ENCODE results near the gene RAD51B.

RAD51B gene

DNA sequence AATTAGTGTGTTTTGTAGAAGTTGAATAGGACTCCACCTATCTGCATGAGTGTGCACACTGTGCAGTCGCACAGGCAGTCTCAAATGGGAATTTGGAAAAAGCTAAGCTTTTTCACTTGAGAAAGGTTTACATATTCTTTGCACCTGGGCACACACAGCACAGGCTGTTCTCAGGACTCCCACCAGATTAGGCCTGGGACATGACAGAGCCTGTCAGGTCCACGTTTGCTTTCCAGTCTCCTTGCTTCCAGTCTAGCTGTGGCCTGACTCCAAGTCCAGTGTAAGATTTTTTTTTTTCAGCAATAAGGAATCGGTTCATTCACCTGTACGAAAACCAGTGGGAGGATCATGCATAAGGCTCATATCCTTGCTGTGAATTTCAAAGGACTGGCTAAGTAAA is 792.0 kb downstream of the RAD51B start:
- no peak for DNase-seq

DNA sequence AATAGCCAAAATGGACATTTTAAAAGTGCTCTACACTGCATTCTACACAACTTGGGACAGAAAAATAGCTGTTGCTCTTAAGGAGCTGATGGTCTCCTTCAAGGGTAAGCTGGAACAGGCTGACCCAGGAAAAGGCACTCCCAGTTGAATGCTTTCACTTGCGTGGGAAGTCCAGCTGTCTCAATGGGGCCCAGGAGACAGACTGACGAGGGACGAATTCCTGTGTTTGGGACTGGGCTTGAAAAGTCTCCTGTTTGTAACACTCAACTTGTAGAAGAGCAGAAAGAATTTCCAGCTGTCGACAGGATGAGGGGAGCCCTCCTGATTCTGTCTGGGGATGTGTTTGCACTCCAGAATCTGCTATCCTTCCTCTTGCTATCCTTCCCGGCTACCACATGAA is 792.5 kb downstream of the RAD51B start:
- DNase-seq: no peak

DNA sequence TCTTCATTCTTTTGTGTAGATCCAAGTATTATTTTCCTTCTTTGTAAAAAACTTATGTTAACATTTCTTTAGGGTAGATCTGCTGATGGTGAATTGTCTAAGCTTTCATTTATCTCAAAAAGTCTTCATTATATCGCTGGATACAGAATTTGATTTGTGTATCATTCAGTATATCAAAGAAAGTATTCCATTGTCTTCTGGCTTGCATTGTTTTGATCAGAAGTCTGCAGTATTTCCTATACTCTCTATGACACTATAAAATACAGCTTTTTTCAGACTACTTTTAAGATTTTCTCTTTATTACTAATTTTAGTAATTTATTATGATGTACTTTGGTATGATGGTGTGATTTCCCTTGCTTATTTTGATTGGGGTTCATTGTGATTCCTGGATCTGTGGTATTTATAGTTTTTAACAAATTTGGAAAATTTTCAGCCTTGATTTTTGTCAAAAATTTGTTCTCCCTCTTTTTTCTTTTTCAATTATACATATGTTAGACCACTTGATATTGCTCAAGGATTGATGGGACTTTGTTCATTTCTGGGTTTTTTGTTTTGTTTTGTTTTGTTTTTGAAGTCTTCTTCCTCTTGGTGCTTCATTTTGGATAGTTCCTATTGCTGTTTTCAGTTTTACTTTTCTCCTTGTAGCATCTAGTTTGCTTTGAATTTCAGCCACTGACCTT is 796.8 kb downstream of the RAD51B start:
- no peak for DNase-seq

DNA sequence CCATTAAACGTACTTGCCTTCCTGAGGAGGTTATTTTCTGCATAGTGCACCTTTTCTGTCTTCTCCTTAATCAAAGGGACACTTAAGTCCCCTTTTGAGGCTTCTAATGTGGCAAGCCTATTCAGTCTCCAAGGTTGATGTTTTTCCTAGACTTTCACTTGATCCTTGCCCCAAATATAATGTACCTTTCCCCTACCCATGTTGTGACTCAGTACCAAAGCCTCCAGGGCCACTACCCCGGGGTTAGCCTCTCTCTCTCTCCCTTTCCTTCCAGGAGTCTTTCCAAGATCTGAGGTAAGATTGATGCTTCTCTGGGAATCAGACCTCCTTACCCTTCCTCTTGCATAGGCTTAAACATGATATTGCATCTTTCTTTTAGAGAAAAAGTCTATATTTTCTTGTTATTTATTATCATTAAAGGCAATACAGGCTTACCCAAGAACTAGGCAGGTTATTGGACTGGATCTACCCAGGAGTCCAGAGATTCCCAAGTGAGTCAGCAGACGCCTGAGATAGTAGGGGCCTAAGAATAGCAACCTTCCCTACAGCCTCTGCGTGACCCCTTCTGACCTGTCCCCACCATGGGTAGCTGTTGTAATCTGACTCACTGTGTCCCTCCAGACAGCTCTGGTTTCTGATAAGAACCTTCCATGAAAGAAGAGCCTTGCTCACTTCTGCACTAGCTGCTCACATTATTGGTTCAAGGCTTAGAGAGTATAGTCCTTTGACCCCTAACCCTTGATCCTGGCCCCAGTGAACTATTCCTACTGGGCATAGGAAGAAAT is 800.4 kb downstream of the RAD51B start:
- DNase-seq: no peak

DNA sequence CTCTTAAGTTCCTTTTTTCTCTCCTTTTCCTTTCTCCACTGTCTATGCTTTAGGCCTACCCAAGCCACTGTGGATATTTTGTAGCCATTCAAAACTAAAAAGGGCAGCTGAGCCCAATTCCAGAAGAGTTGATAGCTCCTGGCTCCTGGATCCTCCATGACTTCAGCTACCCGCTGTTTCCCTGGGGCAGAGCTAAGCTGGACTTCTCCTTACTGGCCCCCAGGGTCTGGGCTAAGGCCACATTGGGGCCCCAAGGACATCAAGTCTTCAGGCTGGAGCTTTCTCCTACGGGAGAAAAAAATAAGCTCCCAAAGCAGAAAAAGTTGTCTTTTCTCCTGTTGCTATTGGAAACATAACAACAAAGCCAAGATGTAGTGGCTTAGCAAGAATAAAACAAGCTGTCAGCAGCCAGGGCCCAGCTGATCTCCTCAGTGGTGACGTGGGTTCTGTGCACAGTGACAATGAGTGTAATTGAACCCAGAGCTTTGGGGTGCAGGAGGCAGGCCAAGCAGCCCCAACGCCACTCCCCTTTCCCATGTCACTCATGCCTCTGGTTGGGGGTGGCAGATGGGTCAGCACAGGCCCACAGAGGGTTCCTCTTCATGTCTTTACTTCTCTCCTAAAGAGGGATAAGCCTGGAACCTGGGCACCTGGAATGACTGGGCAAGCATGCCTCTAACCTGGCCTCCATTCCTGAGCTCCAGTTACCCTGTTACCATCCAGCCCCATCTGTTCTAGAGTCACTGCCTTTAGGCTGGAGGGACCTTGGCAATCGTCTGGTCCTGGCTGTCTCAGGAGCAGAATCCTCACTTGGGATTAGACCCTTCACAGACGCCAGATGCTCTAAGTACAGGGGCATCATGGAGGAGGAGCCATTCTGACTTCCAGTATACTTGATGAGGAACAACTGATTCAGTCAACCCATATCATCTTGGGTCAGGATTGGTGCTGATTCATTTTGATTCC is 802.1 kb downstream of the RAD51B start:
- DNase-seq: no peak

DNA sequence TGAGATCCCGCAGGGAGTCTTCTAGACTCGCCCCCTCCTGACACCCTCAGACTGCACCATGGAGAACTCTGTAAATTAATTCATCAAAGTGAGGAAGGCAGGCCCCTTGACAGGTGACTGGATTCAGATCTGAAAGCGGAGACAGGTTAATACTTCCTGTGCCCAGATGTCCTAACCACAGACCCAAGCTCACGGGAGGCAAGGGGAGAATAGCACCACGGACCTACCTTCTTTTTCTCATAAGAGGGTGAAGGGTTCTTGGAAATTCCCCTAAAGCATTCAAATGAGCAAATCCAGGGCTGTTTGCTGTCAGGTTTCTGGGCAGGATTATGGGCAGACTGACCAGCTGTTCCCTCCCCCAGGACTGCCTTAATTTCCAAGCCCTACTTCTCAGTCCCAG is 803.3 kb downstream of the RAD51B start:
- no peak for DNase-seq

DNA sequence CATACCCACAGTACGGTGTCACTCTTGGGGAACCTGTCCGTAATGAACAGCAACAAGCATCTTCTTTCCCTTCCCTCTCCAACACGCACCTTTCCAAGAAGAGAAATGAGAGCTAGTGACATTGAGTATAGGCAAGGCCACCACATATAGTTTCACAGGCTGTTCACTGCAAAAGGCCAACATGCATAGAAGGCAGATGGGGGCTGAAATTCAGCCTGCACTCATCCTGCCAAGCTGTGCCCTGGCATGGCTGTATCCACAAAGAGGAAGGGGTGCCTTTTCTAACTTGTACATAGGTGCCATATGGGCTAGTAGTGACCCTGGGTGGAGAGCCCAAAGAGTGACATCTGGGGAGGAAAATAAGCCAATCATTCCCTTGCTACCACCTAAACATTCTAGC is 803.7 kb downstream of the RAD51B start:
- DNase-seq: no peak

DNA sequence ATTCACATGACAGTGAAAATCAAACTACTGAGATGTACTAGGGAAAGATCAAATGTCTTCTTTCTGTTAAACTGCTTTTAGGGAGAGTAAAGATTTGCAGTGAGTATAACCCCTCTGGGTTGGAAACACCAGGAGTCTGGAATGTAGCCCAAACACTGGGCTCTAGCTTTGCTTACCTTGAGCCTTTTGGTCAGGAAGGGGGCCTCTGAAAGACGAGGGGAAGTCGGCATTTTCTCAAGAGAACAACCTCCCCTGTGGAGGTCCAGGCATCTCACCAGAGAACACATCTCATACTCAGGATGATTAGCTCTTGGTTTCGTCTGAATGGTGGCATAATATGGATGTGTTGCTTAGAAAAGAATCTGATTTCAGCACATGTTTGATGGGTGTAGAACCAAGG is 804.2 kb downstream of the RAD51B start:
- DNase-seq: no peak

DNA sequence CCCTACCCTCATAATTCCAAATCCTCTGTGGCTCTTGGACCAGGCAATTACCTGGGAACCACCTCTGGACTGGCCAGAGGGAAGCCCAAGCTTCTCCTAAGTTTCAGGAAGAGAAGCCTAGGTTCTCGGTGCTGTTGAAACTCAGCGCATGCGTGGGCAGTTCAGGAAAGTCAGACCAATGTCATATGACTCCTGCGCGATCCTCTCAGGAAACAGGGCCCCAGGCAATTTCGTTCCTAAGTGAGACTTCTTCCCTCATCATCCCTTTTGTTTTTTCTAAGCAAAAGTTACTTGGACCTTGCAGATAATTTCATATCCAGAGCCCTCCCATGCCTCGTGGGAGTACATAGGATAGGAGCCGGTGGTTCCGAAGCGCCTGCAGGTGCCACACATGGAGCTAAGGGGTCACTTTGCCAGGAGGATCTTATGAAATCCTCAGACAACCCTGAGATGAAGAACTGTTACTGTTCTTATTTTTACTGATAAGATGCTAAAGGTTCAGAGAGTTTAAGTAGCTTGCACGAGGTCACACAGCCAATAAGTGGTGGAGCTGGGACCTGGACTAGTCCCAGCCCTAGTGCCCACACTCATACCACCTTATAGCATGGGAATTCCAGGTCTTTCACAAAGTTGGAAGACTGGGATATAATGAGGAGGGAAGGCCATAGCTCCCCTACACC is 805.1 kb downstream of the RAD51B start:
- no peak for DNase-seq

DNA sequence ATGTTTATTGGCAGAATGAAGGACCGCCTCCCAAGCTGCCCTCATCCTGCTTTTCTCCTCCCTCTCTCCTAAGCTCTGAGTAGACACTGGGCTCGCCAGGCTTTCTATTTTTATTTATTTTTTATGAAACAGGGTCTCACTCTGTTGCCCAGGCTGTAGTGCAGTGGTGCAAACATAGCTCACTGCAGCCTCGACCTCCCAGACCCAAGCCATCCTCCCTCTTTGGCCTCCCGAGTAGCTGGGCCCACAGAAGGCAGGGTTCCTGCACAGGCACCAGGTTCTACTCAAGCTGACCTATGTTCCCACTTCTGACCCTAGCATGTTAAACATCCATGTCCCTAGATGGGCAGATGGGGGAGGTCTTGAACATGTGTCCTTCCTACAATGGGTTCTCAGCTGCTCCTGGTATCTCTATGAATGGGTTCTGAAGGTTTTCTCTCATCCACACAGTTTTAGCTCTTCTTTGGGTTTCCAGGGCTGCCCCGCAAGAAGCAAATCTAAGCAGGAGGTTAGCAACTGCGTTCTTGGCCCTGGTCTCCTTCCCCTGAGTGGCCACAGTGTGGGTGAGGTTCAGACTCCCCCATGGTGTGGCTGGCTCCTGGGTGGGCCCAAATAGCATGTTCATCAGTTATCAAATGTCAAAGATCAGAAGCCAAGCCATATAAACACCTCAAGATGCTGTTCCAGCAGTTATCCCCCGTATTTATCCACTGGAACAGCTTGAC is 805.9 kb downstream of the RAD51B start:
- DNase-seq: no peak

DNA sequence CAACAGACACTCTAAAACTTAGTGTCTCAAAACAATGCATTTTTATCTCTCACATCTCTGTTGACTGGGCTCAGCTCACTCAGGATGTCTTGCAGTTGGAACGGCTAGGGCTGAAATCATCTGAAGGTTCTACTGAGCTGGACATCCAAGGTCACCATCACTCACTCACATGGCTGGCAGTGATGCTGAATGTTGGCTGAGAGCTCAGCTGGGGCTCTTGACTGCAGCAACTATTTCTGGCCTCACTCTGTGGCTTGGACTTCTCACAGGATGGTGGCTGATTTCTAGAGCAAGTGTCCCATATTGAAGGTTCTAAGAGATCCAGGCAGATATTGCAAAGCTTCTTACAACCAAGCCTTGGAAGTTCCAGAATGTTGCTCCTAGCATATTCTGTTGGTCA is 806.8 kb downstream of the RAD51B start:
- no peak for DNase-seq

DNA sequence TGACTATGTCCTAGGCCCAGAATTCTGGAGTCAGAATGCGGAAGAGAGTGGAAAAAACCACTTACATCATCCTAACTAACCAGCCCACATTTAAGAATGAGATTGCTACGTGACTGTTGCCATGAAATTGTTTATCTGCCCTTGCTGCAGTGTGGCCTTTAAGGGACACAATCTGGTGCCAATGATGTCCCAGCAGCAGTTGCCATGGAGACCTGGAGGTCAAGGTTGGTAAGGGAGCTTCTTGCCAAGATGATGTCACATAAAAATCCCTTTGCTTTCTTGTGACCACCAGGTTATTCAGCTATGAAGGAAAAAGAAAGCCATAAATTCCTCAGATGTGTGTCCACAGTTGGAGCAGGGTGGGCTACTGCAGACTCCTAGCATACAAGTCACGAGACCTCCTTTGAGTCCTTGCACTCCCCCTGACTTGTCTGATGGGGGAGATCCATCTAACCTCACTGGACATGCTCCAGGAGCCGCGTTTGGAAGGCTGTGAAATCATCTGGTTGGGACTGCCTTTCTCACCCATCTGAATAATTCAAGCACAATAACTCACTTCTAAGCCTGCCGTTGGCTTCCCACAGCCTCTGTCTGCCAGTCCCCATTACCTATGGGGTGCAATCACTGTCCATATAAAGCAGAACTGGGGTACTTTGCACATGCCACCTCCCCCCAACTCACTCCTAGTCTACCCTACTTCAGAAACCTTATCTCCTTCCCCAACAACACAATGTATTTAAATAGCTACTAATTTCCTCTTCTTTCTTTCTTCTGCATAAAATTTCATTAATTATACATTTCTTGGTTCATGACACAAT is 807.7 kb downstream of the RAD51B start:
- no peak for DNase-seq

DNA sequence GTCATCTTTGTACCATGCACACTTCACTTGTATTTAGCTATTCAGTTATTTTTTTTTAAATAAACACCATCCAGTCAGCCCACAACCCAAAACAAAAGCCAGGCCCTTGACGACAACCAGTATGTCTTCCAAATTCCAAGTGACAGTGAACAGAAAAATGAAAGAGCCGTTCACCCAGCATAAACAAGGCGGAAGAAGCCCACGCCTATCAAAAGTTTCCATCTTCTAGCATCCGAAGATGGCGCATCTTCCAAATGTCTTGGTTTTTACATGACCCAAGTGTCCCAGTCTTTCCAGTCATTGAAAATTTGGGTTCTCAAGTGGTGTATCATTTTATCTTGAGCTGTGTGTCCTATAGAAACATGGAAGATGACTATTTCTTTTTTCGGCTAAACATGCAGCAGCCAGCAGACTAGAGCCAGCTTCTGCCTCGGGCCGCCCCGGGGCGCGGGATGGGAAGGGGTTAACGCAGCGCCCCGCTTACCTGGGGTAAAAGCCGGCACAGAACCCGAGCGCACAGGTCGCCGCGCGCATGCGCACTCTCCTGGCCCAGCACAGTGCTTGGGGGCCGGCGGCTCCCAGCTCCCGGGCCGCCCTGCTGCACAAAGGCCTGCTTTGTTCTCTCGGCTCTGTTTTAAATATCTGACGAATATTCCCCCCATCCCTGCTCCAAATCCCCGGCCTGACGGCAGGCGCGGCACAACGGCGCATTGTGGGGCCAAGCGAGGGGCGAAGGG is 808.5 kb downstream of the RAD51B start:
- peak; percentile 74 for DNase-seq

DNA sequence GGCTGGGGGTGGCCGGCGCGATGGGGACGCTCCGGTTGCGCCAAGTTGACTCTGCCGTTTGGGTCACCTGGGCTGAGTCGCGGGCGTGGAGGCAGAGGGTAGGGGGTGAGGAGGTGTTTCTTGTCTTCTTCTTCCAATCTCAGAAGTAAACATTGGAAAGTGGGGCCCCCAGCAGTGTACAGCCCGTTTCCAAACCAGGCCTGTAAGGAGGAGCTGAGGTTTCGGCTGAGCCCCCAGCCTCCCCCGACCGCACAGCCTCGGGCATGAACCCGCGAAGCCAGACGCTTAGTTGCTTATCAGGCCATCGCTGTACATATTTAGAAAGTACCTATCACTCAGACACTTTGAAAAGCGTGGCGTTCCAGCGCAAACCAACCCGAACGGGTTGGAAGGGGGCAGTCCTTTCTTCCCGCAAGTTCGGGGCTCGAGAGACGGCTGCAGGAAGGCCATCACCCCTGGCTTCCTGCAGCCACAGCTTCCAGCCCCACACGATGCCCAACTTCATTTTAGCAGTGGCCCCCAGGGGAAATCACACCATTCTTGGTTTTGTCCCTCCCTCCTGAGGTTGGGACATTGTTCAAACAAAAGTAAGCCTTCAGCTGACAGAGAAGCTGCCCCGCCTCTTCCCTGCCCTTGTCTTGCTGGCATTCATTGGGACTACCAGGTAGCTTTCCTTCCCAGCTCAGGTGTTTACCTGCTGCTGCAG is 809.2 kb downstream of the RAD51B start:
- peak; percentile 32 for DNase-seq

DNA sequence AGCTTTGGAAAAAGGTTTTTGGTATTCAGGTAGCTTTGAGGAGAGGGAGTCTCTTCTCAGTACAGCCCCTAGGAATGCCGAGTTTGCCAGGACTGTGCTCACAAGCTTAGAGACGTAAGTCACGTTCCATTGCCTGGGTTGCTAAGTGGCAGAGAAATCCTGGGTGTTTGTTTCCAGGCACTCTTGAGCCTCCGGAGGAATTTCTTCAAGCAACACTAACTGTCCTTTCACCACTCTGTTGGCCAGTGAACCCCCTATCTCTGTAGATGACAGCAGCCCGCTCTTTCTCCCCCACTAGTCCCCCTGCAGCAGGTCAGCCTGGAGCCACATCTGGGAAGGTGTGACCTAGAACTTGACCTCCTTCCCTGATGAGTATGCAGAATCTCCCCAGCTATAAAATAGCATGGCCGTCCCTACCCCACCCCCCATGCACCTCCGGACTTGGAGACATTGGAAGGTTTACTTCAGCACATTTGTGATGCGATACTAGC is 810.5 kb downstream of the RAD51B start:
- no peak for DNase-seq

DNA sequence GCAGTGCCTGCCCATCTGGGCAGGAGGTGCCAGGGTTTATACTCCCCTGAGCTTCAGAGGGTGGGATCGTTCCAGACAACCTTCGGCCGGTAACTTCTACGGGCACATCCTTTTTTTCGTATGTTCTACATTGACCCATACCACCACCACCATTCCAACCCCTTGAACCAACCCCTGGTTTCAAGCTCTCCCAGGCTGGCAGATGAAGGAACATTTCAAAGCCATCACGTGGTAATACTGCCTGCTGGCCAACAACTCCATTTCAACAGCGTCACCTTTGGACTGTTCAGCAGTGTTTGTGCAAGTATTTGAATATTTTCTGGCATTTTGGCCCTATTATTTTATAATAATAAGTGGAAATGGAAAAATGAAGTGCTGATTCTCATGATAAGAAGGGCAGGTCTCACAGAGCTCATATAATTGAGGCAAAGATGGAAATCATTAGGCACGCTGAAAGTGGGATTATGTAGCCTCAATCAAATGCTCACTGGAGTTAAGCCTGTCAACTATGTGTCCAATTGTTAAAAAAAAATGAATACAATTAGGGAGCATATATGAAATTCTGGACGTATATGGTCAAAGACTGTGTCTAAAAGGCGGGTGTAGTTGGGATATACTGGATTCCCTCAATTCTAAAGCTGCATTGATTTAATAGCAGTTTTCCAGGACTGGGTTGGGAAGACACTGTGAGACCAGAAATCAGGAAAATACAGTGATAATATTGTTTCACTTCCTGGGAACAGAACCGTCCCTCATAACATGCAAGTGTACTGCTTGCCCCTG is 811.2 kb downstream of the RAD51B start:
- no peak for DNase-seq

DNA sequence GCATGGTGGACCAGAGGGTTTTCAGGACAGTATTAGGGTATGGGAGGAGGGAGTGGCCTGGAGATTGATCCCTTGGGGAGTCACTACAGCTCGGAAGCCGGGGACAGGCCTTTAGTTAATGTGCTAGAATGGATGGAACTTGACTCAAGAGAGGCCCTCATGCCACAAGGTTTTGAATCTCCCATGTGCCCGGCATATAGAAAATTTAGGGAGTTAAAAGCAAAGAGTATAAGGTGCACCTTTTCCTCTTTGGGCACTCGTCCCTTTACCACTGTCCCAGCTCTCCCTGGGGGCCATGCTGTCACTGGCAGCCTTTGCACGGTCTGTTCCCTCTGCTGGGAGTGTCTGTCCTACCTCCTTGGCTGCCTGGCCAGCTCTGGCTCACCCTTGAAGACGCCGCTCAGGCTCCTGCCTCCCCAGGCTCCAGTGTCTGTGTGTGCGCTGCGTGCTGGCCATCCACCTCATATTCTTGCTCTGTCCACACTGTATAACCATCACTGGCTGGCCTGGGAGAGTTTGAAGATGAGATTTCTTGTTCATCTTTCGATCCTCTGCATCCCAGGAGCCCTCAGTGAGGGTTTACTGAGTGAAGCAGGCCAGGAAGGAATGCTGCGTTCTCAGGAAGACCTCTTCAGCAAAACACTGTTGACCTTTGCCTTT is 811.9 kb downstream of the RAD51B start:
- DNase-seq: no peak

Data from stimulated activated CD4-positive, alpha-beta T cell treated with anti-CD3 and anti-CD28 coated beads, Interleukin-4, amount 100 ng/mL, for 1 hour (primary cell).